ENCODE measurements around the gene ARID5A. TPM values are rescaled to one million over a fixed set of nuclear protein-coding genes. Genes with fewer than 3 reads are reported as not detected.

ARID5A gene
- total and polyA plus RNA-seq, 2 of the 13 experiments (the other 11 are each of a cell fraction or from before 2014, with no cell fraction given), result 6.0 to 9.5 TPM

DNA sequence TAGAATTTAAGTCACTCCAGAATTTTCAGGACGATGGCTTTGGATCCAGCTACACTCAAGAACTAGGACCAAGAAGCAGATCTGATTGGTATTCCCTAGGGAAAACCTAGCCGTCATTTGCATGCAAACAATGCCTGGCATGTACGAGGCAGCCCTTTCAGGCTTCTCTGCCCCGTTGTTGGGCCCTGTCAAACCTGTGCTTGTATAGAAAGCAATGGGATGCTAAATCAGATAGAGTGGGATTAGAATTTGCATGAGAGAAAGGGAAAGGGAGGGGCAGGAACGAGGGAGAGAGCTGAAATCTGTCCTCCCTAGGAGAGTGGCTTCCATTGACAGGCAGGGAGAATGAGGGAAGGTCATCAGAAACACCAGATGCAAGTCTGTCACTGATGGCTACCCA lies 28.6 kb downstream of the ARID5A start (continued):
- TF ChIP-seq, protein P1, sequence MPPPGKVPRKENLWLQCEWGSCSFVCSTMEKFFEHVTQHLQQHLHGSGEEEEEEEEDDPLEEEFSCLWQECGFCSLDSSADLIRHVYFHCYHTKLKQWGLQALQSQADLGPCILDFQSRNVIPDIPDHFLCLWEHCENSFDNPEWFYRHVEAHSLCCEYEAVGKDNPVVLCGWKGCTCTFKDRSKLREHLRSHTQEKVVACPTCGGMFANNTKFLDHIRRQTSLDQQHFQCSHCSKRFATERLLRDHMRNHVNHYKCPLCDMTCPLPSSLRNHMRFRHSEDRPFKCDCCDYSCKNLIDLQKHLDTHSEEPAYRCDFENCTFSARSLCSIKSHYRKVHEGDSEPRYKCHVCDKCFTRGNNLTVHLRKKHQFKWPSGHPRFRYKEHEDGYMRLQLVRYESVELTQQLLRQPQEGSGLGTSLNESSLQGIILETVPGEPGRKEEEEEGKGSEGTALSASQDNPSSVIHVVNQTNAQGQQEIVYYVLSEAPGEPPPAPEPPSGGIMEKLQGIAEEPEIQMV (CRISPR knock-in tag; IDR thresholded peaks at IDR 0.05; ENCODE audit: low read depth), result no peak
- TF ChIP-seq HMG20B (CRISPR knock-in tag; conservative IDR thresholded peaks at IDR 0.05), result no peak
- TF ChIP-seq ZKSCAN8 (CRISPR knock-in tag; IDR thresholded peaks at IDR 0.05; ENCODE audit: borderline replicate concordance), result no peak
- TF ChIP-seq ZNF253 (CRISPR knock-in tag; IDR thresholded peaks at IDR 0.05; ENCODE audit: borderline replicate concordance), result no peak
- no peak for TF ChIP-seq ZNF589 (CRISPR knock-in tag; conservative IDR thresholded peaks at IDR 0.05)
- TF ChIP-seq ZNF607 (CRISPR knock-in tag; IDR thresholded peaks at IDR 0.05; ENCODE audit: borderline replicate concordance), result no peak

GRCh38 chr2:96568094-96568493 lies 31.5 kb downstream of the ARID5A start:
- FAIRE-seq (no peak), DNase-seq (ENCODE audit: low spot score) (no peak), ATAC-seq (no peak)
- H3K4me1 ChIP-seq (ENCODE audit: insufficient read depth, low read length), result no peaks in the 10 kb centered on the region
- H3K9ac ChIP-seq (ENCODE audit: insufficient read depth, low read depth, low read length), result no peak overlapping the region
- no peak overlapping the region for H3K4me3 ChIP-seq (replicated peaks in 1 of 3; ENCODE audit: insufficient read depth in 1 of 3, low read depth in 2 of 3, low read length in 3 of 3)
- H3K36me3 ChIP-seq (replicated peaks in 1 of 2; ENCODE audit: control insufficient read depth in 1 of 2, insufficient read depth in 2 of 2, low read length in 2 of 2), result no peaks in the 10 kb centered on the region
- intact Hi-C loops (cut with micrococcal nuclease; ENCODE audit: unreplicated experiment), result no loop called here
- no peak overlapping the region for H2AFZ ChIP-seq (ENCODE audit: low read length)
- CTCF ChIA-PET (ENCODE audit: low intra/inter-chr PET ratio, low total read pairs), result no interaction called here
- H3K9me3 ChIP-seq (ENCODE audit: low read length), result no peaks in the 10 kb centered on the region
- no peaks in the 10 kb centered on the region for H4K20me1 ChIP-seq (ENCODE audit: insufficient read depth, low read length)
- no peak overlapping the region for H3K4me2 ChIP-seq (ENCODE audit: low read depth, low read length)
- 63% methylated on average over 3 of the region's 3 CpGs for WGBS (ENCODE audit: low lambda C conversion rate)
- H3K27ac ChIP-seq (ENCODE audit: extremely low read length, insufficient read depth, low read length), result no peak overlapping the region
- in situ Hi-C loops (cut with HindIII; ENCODE audit: extremely low pct_ligation_motif_present, low pct_unique_long_range_greater_than_20kb), result no loop called here
- no peak for TF ChIP-seq DDIT3 (CRISPR knock-in tag; IDR thresholded peaks at IDR 0.05)
- no peak for TF ChIP-seq SPEN (CRISPR knock-in tag; IDR thresholded peaks at IDR 0.05; ENCODE audit: low read depth)
- TF ChIP-seq ZFP37 (CRISPR knock-in tag; IDR thresholded peaks at IDR 0.05; ENCODE audit: borderline replicate concordance), result no peak
- no peak for TF ChIP-seq ZNF136 (CRISPR knock-in tag; IDR thresholded peaks at IDR 0.05; ENCODE audit: low read depth)
- no peak for TF ChIP-seq ZSCAN22 (CRISPR knock-in tag; IDR thresholded peaks at IDR 0.05)
- TF ChIP-seq, protein P2, sequence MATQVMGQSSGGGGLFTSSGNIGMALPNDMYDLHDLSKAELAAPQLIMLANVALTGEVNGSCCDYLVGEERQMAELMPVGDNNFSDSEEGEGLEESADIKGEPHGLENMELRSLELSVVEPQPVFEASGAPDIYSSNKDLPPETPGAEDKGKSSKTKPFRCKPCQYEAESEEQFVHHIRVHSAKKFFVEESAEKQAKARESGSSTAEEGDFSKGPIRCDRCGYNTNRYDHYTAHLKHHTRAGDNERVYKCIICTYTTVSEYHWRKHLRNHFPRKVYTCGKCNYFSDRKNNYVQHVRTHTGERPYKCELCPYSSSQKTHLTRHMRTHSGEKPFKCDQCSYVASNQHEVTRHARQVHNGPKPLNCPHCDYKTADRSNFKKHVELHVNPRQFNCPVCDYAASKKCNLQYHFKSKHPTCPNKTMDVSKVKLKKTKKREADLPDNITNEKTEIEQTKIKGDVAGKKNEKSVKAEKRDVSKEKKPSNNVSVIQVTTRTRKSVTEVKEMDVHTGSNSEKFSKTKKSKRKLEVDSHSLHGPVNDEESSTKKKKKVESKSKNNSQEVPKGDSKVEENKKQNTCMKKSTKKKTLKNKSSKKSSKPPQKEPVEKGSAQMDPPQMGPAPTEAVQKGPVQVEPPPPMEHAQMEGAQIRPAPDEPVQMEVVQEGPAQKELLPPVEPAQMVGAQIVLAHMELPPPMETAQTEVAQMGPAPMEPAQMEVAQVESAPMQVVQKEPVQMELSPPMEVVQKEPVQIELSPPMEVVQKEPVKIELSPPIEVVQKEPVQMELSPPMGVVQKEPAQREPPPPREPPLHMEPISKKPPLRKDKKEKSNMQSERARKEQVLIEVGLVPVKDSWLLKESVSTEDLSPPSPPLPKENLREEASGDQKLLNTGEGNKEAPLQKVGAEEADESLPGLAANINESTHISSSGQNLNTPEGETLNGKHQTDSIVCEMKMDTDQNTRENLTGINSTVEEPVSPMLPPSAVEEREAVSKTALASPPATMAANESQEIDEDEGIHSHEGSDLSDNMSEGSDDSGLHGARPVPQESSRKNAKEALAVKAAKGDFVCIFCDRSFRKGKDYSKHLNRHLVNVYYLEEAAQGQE (IDR thresholded peaks at IDR 0.05; ENCODE audit: borderline replicate concordance in 1 of 2, low read depth in 1 of 2, low read length in 2 of 2), result no peak
- TF ChIP-seq TCF12 (IDR thresholded peaks at IDR 0.05), result no peak
- no peak for TF ChIP-seq TCF12 (CRISPR knock-in tag; IDR thresholded peaks at IDR 0.05)
- no peak for TF ChIP-seq ZNF788 (CRISPR knock-in tag; IDR thresholded peaks at IDR 0.05; ENCODE audit: borderline replicate concordance)
- POLR2A ChIA-PET, result no interaction called here
- no peaks in the 10 kb centered on the region for H3K27me3 ChIP-seq (ENCODE audit: control insufficient read depth in 1 of 2, insufficient read depth in 2 of 2, low read length in 2 of 2)
- no peaks in the 10 kb centered on the region for H3K79me2 ChIP-seq (ENCODE audit: insufficient read depth, low read length)
- BruUV-seq (replicated peaks), result no TSS peak
